Keratinocyte (primary cell): ENCODE results near the gene KRTAP13-3. TPM values are rescaled to one million over a fixed set of nuclear protein-coding genes. Genes with fewer than 3 reads are reported as not detected.

Experiments used
- DNase-seq: peaks from one replicate; pipeline ENCODE4 v3.0.0-alpha.2; 2011; ENCODE audit warnings: low read depth, missing footprints, low spot score
- FAIRE-seq: peaks from 2 replicates; lab custom pipeline; 2011; peaks lifted over from hg19 to GRCh38; lab: Jason Lieb, UNC
- H2AFZ ChIP-seq: 2 replicates; pipeline ENCODE4 v1.6.0; 2012; ENCODE audit warnings: low read length, control low read depth, inconsistent platforms; ENCODE audit not compliant: control insufficient read depth
- H3K27ac ChIP-seq: 2 replicates; pipeline ENCODE4 v1.5.1; 2011; ENCODE audit warnings: low read length; ENCODE audit not compliant: control insufficient read depth, insufficient read depth
- H3K27me3 ChIP-seq: 3 replicates; pipeline ENCODE4 v1.6.0; 2011; ENCODE audit warnings: low read length; ENCODE audit not compliant: control insufficient read depth, insufficient read depth; ENCODE audit errors: extremely low read depth
- H3K36me3 ChIP-seq, 2 experiments: 2 replicates in 1 of 2; 3 replicates in 1 of 2; pipeline ENCODE4 v1.5.1; 2011; ENCODE audit warnings: low read length in 2 of 2, mild to moderate bottlenecking in 1 of 2; ENCODE audit not compliant: control insufficient read depth in 2 of 2, insufficient read depth in 2 of 2; ENCODE audit errors: extremely low read depth in 1 of 2
- H3K4me1 ChIP-seq: 3 replicates; pipeline ENCODE4 v1.5.1; 2011; ENCODE audit warnings: low read length; ENCODE audit not compliant: control insufficient read depth, insufficient read depth; ENCODE audit errors: extremely low read depth
- H3K4me2 ChIP-seq: 3 replicates; pipeline ENCODE4 v1.6.0; 2011; ENCODE audit warnings: low read depth, low read length; ENCODE audit not compliant: control insufficient read depth, insufficient read depth; ENCODE audit errors: extremely low read depth
- H3K4me3 ChIP-seq, 3 experiments: fragments of 200-600 bp in 1 of 3; sonication (generic) in 1 of 3; 2 replicates in 2 of 3; 3 replicates in 1 of 3; pipeline ENCODE4 v1.5.1; 2011 to 2016; ENCODE audit warnings: low read length in 3 of 3, mild to moderate bottlenecking in 3 of 3, control low read depth in 2 of 3, inconsistent platforms in 1 of 3, low read depth in 1 of 3, mixed read lengths in 1 of 3, mixed run types in 1 of 3, moderate library complexity in 1 of 3; ENCODE audit not compliant: control insufficient read depth in 2 of 3, insufficient read depth in 2 of 3; ENCODE audit errors: extremely low read depth in 1 of 3
- H3K79me2 ChIP-seq: 2 replicates; pipeline ENCODE4 v1.6.0; 2012; ENCODE audit warnings: low read length; ENCODE audit not compliant: control insufficient read depth, insufficient read depth
- H3K9ac ChIP-seq: 3 replicates; pipeline ENCODE4 v1.6.0; 2011; ENCODE audit warnings: low read length; ENCODE audit not compliant: control insufficient read depth, insufficient read depth; ENCODE audit errors: extremely low read depth
- H3K9me1 ChIP-seq: 3 replicates; pipeline ENCODE4 v1.6.0; 2011; ENCODE audit warnings: low read length; ENCODE audit not compliant: control insufficient read depth, insufficient read depth; ENCODE audit errors: extremely low read depth
- H3K9me3 ChIP-seq: 2 replicates; pipeline ENCODE4 v1.5.1; 2012; ENCODE audit warnings: low read depth, low read length; ENCODE audit not compliant: control insufficient read depth
- H4K20me1 ChIP-seq: 3 replicates; pipeline ENCODE4 v1.6.0; 2011; ENCODE audit warnings: low read length; ENCODE audit not compliant: control insufficient read depth, insufficient read depth; ENCODE audit errors: extremely low read depth
- EZH2 ChIP-seq: IDR thresholded peaks from one replicate; pipeline ENCODE4 v1.6.1; 2012; ENCODE audit warnings: inconsistent platforms, mild to moderate bottlenecking, low read length, moderate library complexity
- dilution Hi-C: fragments of 300-500 bp; cut with MboI; formaldehyde crosslinking; loops from one replicate; pipeline ENCODE4 v1.7.0; 2020; ENCODE audit warnings: low sequenced_read_pairs; ENCODE audit not compliant: extremely low pct_ligation_motif_present
- polyA plus RNA-seq, 5 experiments: library from polyadenylated mRNA; depleted of rRNA in 3 of 5; stranded (reverse) in 3 of 5; stranded (forward) in 1 of 5; unstranded in 1 of 5; fragments of >200 nt; gene quantifications; 1 replicate in 1 of 5; 2 replicates in 3 of 5; 3 replicates in 1 of 5; pipeline versions ENCODE4 v1.2.1 to v1.2.3, GENCODE V29; 2011 to 2012; ENCODE audit warnings: missing spikeins in 2 of 5, low read depth in 1 of 5, low replicate concordance in 1 of 5
- TF ChIP-seq, protein P1 (sequence below), 3 experiments: IDR thresholded peaks in 1 of 3; conservative IDR thresholded peaks in 1 of 3; optimal IDR thresholded peaks in 1 of 3; 2 replicates in 2 of 3; 3 replicates in 1 of 3; pipeline versions ENCODE3 to v1.5.1; 2011; ENCODE audit warnings: low read length in 3 of 3, mild to moderate bottlenecking in 3 of 3, moderate library complexity in 2 of 3, control low read depth in 1 of 3, inconsistent platforms in 1 of 3; ENCODE audit not compliant: insufficient read depth in 2 of 3; ENCODE audit errors: extremely low read depth in 1 of 3

Gene KRTAP13-3
- polyA plus RNA-seq, 1 donor (not counting 4 experiments of a cell fraction or from before 2014, with no cell fraction given) = not detected

- DNase-seq (no peak), FAIRE-seq (no peak)
- Histone ChIP-seq H3K4me3 (no peak overlapping the region), H4K20me1 (no peaks in the 10 kb centered on the region), H3K27me3 (no peaks in the 10 kb centered on the region), H3K4me1 (no peaks in the 10 kb centered on the region), H3K36me3 (no peaks in the 10 kb centered on the region), H3K9me1 (no peaks in the 10 kb centered on the region), H2AFZ (no peak overlapping the region), H3K9ac (no peak overlapping the region), H3K4me2 (no peak overlapping the region), H3K27ac (no peak overlapping the region), H3K79me2 (no peaks in the 10 kb centered on the region), H3K9me3 (no peaks in the 10 kb centered on the region)
- dilution Hi-C loops = no loop called here
- TF ChIP-seq EZH2 = no peak
- TF ChIP-seq, protein P1, sequence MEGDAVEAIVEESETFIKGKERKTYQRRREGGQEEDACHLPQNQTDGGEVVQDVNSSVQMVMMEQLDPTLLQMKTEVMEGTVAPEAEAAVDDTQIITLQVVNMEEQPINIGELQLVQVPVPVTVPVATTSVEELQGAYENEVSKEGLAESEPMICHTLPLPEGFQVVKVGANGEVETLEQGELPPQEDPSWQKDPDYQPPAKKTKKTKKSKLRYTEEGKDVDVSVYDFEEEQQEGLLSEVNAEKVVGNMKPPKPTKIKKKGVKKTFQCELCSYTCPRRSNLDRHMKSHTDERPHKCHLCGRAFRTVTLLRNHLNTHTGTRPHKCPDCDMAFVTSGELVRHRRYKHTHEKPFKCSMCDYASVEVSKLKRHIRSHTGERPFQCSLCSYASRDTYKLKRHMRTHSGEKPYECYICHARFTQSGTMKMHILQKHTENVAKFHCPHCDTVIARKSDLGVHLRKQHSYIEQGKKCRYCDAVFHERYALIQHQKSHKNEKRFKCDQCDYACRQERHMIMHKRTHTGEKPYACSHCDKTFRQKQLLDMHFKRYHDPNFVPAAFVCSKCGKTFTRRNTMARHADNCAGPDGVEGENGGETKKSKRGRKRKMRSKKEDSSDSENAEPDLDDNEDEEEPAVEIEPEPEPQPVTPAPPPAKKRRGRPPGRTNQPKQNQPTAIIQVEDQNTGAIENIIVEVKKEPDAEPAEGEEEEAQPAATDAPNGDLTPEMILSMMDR (optimal IDR thresholded peaks at IDR 0.05 in 1 of 3, IDR thresholded peaks at IDR 0.05 in 1 of 3, conservative IDR thresholded peaks at IDR 0.05 in 1 of 3; ENCODE audit: extremely low read depth in 1 of 3, insufficient read depth in 2 of 3, low read length in 3 of 3) = no peak
Measured at GRCh38 chr21:30437010-30437565, 11.4 kb upstream of the KRTAP13-3 start.

DNA sequence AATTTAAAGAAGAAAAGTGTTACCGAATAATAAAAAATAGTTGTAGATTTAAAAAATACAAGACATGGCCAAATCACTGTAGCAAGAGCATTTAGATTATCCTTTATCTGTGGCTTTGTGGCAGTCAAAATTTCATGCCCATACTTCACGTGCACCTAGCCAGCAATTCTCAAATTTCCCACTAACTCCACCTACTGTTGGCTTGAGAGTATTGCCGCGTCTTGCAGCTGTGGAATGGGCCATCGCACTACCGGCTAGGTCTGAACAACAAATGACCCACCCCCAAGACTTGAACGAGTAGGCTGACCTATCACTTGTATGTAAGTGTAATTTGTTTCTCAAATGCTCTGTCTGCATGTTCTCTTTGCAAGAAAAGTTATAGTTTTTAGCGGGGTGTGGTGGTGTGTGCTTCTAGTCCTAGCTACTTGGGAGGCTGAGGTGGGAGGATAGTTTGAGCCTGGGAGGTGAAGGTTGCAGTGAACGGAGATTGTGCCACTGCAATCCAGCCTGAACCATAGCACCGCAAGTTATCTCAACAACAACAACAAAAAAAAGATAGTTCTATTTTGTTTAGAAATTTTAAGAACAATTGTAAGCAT lies 8.4 kb upstream of the KRTAP13-3 start:
- Histone ChIP-seq H3K9me3 (no peaks in the 10 kb centered on the region), H3K4me3 (no peak overlapping the region), H3K36me3 (no peaks in the 10 kb centered on the region), H3K27ac (no peak overlapping the region), H3K79me2 (no peaks in the 10 kb centered on the region), H2AFZ (no peak overlapping the region), H3K4me2 (no peak overlapping the region), H3K27me3 (no peaks in the 10 kb centered on the region), H3K9me1 (no peaks in the 10 kb centered on the region), H4K20me1 (no peaks in the 10 kb centered on the region), H3K4me1 (no peaks in the 10 kb centered on the region), H3K9ac (no peak overlapping the region)
- dilution Hi-C loops = no loop called here
- DNase-seq (no peak), FAIRE-seq (no peak)
- no peak for TF ChIP-seq EZH2
- TF ChIP-seq, protein P1 (optimal IDR thresholded peaks at IDR 0.05 in 1 of 3, IDR thresholded peaks at IDR 0.05 in 1 of 3, conservative IDR thresholded peaks at IDR 0.05 in 1 of 3; ENCODE audit: extremely low read depth in 1 of 3, insufficient read depth in 2 of 3, low read length in 3 of 3) = peak; percentile 71 to 79 (median 79)
